Measurements from ENCODE around the gene SEMA3D. TPM values are rescaled to one million over a fixed set of nuclear protein-coding genes. Genes with fewer than 3 reads are reported as not detected.
A peak's percentile ranks its signal among the peaks of the same experiment; 100 is the strongest.

The SEMA3D gene
- total and polyA plus RNA-seq, 11 donors = 0.10 to 8.6 (median 0.88) TPM

DNA sequence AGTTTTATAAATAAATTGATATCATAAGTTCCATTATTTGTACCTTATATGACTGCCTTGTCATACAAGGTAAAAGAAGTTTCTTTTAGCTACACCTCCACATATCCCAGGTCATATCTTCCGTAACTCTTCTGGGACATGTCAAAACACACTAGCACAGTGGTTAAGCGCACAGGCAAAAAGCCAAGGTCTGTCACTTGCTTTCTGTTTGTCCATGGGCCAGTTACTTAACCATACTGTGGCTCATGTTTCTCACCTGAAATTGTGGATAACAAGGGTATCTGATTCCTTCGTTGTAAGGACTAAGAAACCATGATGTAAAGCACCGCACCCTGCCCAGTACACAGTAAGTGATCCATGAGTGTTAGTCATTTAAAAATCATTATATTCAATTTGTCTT, 56.2 kb downstream of the SEMA3D start:
- H3K27me3 ChIP-seq = no peaks in the 10 kb centered on the region
- no peak for TF ChIP-seq POLR2A (IDR thresholded peaks at IDR 0.05)
- TF ChIP-seq, protein P1, sequence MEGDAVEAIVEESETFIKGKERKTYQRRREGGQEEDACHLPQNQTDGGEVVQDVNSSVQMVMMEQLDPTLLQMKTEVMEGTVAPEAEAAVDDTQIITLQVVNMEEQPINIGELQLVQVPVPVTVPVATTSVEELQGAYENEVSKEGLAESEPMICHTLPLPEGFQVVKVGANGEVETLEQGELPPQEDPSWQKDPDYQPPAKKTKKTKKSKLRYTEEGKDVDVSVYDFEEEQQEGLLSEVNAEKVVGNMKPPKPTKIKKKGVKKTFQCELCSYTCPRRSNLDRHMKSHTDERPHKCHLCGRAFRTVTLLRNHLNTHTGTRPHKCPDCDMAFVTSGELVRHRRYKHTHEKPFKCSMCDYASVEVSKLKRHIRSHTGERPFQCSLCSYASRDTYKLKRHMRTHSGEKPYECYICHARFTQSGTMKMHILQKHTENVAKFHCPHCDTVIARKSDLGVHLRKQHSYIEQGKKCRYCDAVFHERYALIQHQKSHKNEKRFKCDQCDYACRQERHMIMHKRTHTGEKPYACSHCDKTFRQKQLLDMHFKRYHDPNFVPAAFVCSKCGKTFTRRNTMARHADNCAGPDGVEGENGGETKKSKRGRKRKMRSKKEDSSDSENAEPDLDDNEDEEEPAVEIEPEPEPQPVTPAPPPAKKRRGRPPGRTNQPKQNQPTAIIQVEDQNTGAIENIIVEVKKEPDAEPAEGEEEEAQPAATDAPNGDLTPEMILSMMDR (IDR thresholded peaks at IDR 0.05) = no peak
- intact Hi-C loops (cut with DNase I) = no loop called here
- DNase-seq = peak in 3 of 5 donors; percentile 15 to 27 (median 22)
- peak in 1 of 4 donors; percentile 58 for ATAC-seq
- no peak overlapping the region for H3K4me3 ChIP-seq
- WGBS, 4 donors = 57 to 71% (median 64%) methylated on average over 4 of the region's 4 CpGs
- no peaks in the 10 kb centered on the region for H3K4me1 ChIP-seq
- no peaks in the 10 kb centered on the region for H3K36me3 ChIP-seq
- no peaks in the 10 kb centered on the region for H3K9me3 ChIP-seq
- H3K27ac ChIP-seq = no peak overlapping the region

DNA sequence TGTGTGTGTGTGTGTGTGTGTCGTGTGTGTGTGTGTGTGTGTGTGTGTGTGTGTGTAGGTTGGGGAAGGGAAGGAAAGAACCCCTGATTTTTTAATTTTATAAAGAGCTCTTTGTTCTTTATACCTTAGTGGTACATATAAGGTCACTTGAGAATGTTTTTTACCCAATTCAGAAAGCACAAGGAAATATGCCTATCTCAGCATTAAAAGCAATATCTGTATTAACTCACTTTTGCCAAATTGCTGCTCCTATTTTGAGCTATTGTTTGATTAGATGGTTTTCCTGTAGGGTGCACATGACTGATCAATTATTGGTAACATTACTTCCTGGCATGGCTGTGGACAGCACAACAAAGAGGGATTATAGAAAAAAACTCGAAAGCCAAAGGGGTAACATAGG, 60.5 kb downstream of the SEMA3D start:
- Histone ChIP-seq H3K4me1 (no peaks in the 10 kb centered on the region), H3K27me3 (no peaks in the 10 kb centered on the region), H3K36me3 (no peaks in the 10 kb centered on the region), H3K27ac (no peak overlapping the region), H3K9me3 (no peaks in the 10 kb centered on the region), H3K4me3 (no peak overlapping the region)
- intact Hi-C loops (cut with DNase I) = no loop called here
- no peak for ATAC-seq
- TF ChIP-seq, protein P1 (IDR thresholded peaks at IDR 0.05) = no peak
- no peak for TF ChIP-seq POLR2A (IDR thresholded peaks at IDR 0.05)
- WGBS, 4 donors = 50 to 83% (median 59%) methylated on average over 2 of the region's 2 CpGs
- DNase-seq = no peak

DNA sequence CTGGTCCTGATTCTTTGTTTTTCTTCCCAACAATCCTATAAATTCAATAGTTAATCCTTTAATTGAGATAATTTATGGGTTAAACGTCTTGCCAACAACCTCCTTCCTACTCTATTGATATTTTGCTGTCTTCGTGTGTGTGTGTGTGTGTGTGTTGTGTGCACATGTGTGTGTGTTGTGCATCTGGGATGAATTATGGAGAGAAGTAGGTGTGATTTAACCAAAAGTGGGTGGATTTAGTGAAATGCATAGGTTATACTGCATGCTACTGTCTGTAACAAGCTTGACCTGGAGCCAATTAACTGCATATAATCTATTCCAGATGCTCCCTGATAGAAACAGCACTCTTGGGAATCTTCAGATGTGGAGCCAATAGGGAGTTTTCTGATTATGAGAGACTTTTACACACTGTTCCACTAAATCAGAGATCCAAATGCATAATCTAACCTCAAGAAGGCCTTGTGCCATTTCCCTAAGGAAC, 61.2 kb downstream of the SEMA3D start:
- WGBS, 4 donors = 62 to 84% (median 69%) methylated on average over 2 of the region's 2 CpGs
- Histone ChIP-seq H3K9me3 (no peaks in the 10 kb centered on the region), H3K4me1 (no peaks in the 10 kb centered on the region), H3K27me3 (no peaks in the 10 kb centered on the region), H3K4me3 (no peak overlapping the region), H3K27ac (no peak overlapping the region), H3K36me3 (no peaks in the 10 kb centered on the region)
- TF ChIP-seq, protein P1 (IDR thresholded peaks at IDR 0.05) = no peak
- TF ChIP-seq POLR2A (IDR thresholded peaks at IDR 0.05) = no peak
- DNase-seq (no peak), ATAC-seq (no peak)
- intact Hi-C loops (cut with DNase I) = no loop called here

DNA sequence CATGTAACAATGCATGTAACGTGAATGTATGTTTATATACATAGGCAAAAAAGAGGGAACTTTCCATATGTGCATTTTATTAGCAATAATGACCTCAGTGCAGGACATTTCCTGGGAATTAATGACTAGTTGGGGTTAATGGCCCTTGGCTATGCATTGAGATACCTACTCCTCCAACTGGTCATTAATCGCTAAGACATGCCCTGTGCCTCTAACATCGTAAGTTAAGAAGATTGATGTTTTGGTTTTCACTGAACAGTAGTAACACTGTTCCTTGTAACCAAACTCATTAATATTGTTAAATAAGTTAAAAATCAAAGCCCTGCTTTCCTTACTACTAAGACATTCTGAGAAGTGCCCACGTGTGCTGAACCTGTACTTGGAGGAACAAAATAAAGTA, 61.7 kb downstream of the SEMA3D start:
- no peak for ATAC-seq
- 94 to 96% (median 95%) methylated on average over 4 of the region's 4 CpGs for WGBS, 4 donors
- no peak for DNase-seq
- Histone ChIP-seq H3K9me3 (no peaks in the 10 kb centered on the region), H3K4me3 (no peak overlapping the region), H3K4me1 (no peaks in the 10 kb centered on the region), H3K27me3 (no peaks in the 10 kb centered on the region), H3K36me3 (no peaks in the 10 kb centered on the region), H3K27ac (no peak overlapping the region)
- intact Hi-C loops (cut with DNase I) = no loop called here
- TF ChIP-seq POLR2A (IDR thresholded peaks at IDR 0.05) = no peak
- TF ChIP-seq, protein P1 (IDR thresholded peaks at IDR 0.05) = no peak
